OCI-LY7 (cell line): ENCODE results near the gene KRT6B. TPM values are rescaled to one million over a fixed set of nuclear protein-coding genes. Genes with fewer than 3 reads are reported as not detected.

ENCODE experiments used
- BruUV-seq: library from RNA; stranded (reverse); fragments of 400-500 nt; replicated peaks from 2 replicates; lab custom pipeline; 2021; lab: Mats Ljungman, UMichigan
- CTCF ChIA-PET: fragments of 300-600 bp; sonication (Branson Sonifier 250); formaldehyde crosslinking; loops from one replicate; lab custom pipeline; 2022; ENCODE audit warnings: antibody characterized with exemption; ENCODE audit not compliant: unreplicated experiment; lab: Charles Lee
- POLR2A ChIA-PET: fragments of 300-600 bp; sonication (Branson Sonifier 250); formaldehyde crosslinking; loops from one replicate; lab custom pipeline; 2022; ENCODE audit warnings: antibody characterized with exemption; lab: Charles Lee
- DNase-seq: peaks from one replicate; pipeline ENCODE4 v3.0.0-alpha.2; 2015; ENCODE audit warnings: low spot score
- H2AFZ ChIP-seq: fragments of 200-600 bp; sonication (generic), shearing (Covaris generic); 2 replicates; pipeline ENCODE4 v1.6.1; 2014; ENCODE audit warnings: mild to moderate bottlenecking, antibody characterized with exemption, low read length, moderate library complexity
- H3K27ac ChIP-seq: fragments of 200-600 bp; sonication (generic); 2 replicates; pipeline ENCODE4 v1.5.1; 2014; ENCODE audit warnings: mixed run types, low read depth, mild to moderate bottlenecking, moderate library complexity, low read length, inconsistent platforms; ENCODE audit not compliant: poor library complexity, severe bottlenecking
- H3K36me3 ChIP-seq: fragments of 200-600 bp; sonication (generic); 2 replicates; pipeline ENCODE4 v1.6.1; 2014; ENCODE audit warnings: mild to moderate bottlenecking, antibody characterized with exemption, low read length, moderate library complexity, mixed read lengths; ENCODE audit not compliant: insufficient read depth
- H3K4me1 ChIP-seq: fragments of 200-600 bp; sonication (generic); 2 replicates; pipeline ENCODE4 v1.5.1; 2014; ENCODE audit warnings: mild to moderate bottlenecking, low read length; ENCODE audit not compliant: insufficient read depth, poor library complexity, severe bottlenecking
- H3K4me2 ChIP-seq: fragments of 200-600 bp; sonication (generic); 2 replicates; pipeline ENCODE4 v1.6.1; 2014; ENCODE audit warnings: mild to moderate bottlenecking, low read length
- H3K4me3 ChIP-seq: fragments of 200-600 bp; sonication (generic); 2 replicates; pipeline ENCODE4 v1.5.1; 2014; ENCODE audit warnings: mild to moderate bottlenecking, low read depth, low read length; ENCODE audit not compliant: poor library complexity, severe bottlenecking
- H3K79me2 ChIP-seq: fragments of 200-600 bp; sonication (generic); 2 replicates; pipeline ENCODE4 v1.6.1; 2016; ENCODE audit warnings: low read depth, mild to moderate bottlenecking, low read length, moderate library complexity, mixed read lengths; ENCODE audit not compliant: insufficient read depth
- H3K9me2 ChIP-seq: fragments of 200-600 bp; sonication (generic); 2 replicates; pipeline ENCODE4 v1.6.1; 2016; ENCODE audit warnings: mild to moderate bottlenecking, low read length, mixed read lengths; ENCODE audit not compliant: insufficient read depth
- H3K9me3 ChIP-seq: fragments of 200-600 bp; sonication (generic); 2 replicates; pipeline ENCODE4 v1.6.1; 2014; ENCODE audit warnings: mild to moderate bottlenecking, mixed run types, low read length, mixed read lengths
- H4K20me1 ChIP-seq: fragments of 200-600 bp; sonication (generic); 2 replicates; pipeline ENCODE4 v1.6.1; 2014; ENCODE audit warnings: mild to moderate bottlenecking, antibody characterized with exemption, low read length, moderate library complexity, mixed read lengths; ENCODE audit not compliant: insufficient read depth
- CTCF ChIP-seq: fragments of 200-600 bp; sonication (generic); conservative IDR thresholded peaks from 2 replicates; pipeline ENCODE4 v1.5.1; 2014; ENCODE audit warnings: mild to moderate bottlenecking, antibody characterized with exemption, low read length, moderate library complexity, mixed read lengths
- EZH2phosphoT487 ChIP-seq: fragments of 200-600 bp; sonication (generic); IDR thresholded peaks from 2 replicates; pipeline ENCODE4 v1.6.1; 2018; ENCODE audit warnings: low read depth, borderline replicate concordance, mild to moderate bottlenecking, mixed run types, antibody characterized with exemption, low read length, moderate library complexity, mixed read lengths
- intact Hi-C: fragments of 100-400 bp; cut with micrococcal nuclease; formaldehyde crosslinking; loops from one replicate; pipeline ENCODE4 v1.10.0; 2022; ENCODE audit not compliant: unreplicated experiment
- total RNA-seq, 2 experiments: library from RNA; depleted of rRNA in 1 of 2; stranded (reverse); fragments of >200 nt in 1 of 2; shearing (Covaris generic) in 1 of 2; gene quantifications; 2 replicates each; pipeline ENCODE4 v1.2.3, GENCODE V29; 2014 to 2022

KRT6B gene
- total RNA-seq, 2 experiments from 2014 or later = not detected

- Histone ChIP-seq H3K4me3 (no peak overlapping the region), H3K79me2 (no peaks in the 10 kb centered on the region), H3K27ac (no peak overlapping the region), H4K20me1 (no peaks in the 10 kb centered on the region), H3K9me3 (no peaks in the 10 kb centered on the region), H2AFZ (no peak overlapping the region), H3K9me2 (no peaks in the 10 kb centered on the region), H3K4me2 (no peak overlapping the region), H3K36me3 (no peaks in the 10 kb centered on the region), H3K4me1 (no peaks in the 10 kb centered on the region)
- TF ChIP-seq CTCF (no peak), EZH2phosphoT487 (no peak)
- ChIA-PET POLR2A (no interaction called here), CTCF (no interaction called here)
- BruUV-seq = no TSS peak
- no peak for DNase-seq
- intact Hi-C loops = no loop called here
Observed at GRCh38 chr12:52396656-52397055, 55.3 kb downstream of the KRT6B start.

Other genes with a start within 250 kb of the KRT6B start
- not detected in 2 replicates for gene KRT7, start 218.9 kb downstream of the KRT6B start, total RNA-seq (2014; rRNA removed; shearing (Covaris generic))
- 1.9 TPM in 1 of 2 replicates, not detected in the other for gene KRT7, start 218.9 kb downstream of the KRT6B start, total RNA-seq (2022)
- gene KRT86, start 177.5 kb downstream of the KRT6B start, total RNA-seq (2014; rRNA removed; shearing (Covaris generic)) = not detected in 2 replicates
- gene KRT86, start 177.5 kb downstream of the KRT6B start, total RNA-seq (2022) = not detected in 2 replicates
- gene KRT81, start 160.6 kb downstream of the KRT6B start, total RNA-seq (2014; rRNA removed; shearing (Covaris generic)) = not detected in 2 replicates
- gene KRT81, start 160.6 kb downstream of the KRT6B start, total RNA-seq (2022) = not detected in 2 replicates
- not detected in 2 replicates for gene KRT83, start 130.7 kb downstream of the KRT6B start, total RNA-seq (2014; rRNA removed; shearing (Covaris generic))
- gene KRT83, start 130.7 kb downstream of the KRT6B start, total RNA-seq (2022) = not detected in 2 replicates
- not detected in 2 replicates for gene KRT85, start 84.7 kb downstream of the KRT6B start, total RNA-seq (2014; rRNA removed; shearing (Covaris generic))
- not detected in 2 replicates for gene KRT85, start 84.7 kb downstream of the KRT6B start, total RNA-seq (2022)
- not detected in 2 replicates for gene KRT84, start 66.5 kb downstream of the KRT6B start, total RNA-seq (2014; rRNA removed; shearing (Covaris generic))
- gene KRT84, start 66.5 kb downstream of the KRT6B start, total RNA-seq (2022) = not detected in 2 replicates
- gene KRT82, start 45.8 kb downstream of the KRT6B start, total RNA-seq (2014; rRNA removed; shearing (Covaris generic)) = not detected in 2 replicates
- gene KRT82, start 45.8 kb downstream of the KRT6B start, total RNA-seq (2022) = not detected in 2 replicates
- gene KRT75, start 17.8 kb downstream of the KRT6B start, total RNA-seq (2014; rRNA removed; shearing (Covaris generic)) = not detected in 2 replicates
- gene KRT75, start 17.8 kb downstream of the KRT6B start, total RNA-seq (2022) = not detected in 2 replicates
- not detected in 2 replicates for gene KRT6C, start 21.7 kb upstream of the KRT6B start, total RNA-seq (2014; rRNA removed; shearing (Covaris generic))
- not detected in 2 replicates for gene KRT6C, start 21.7 kb upstream of the KRT6B start, total RNA-seq (2022)
- gene KRT6A, start 41.1 kb upstream of the KRT6B start, total RNA-seq (2014; rRNA removed; shearing (Covaris generic)) = not detected in 2 replicates
- gene KRT6A, start 41.1 kb upstream of the KRT6B start, total RNA-seq (2022) = 0.74 and 1.2 TPM in 2 replicates
- gene KRT5, start 68.2 kb upstream of the KRT6B start, total RNA-seq (2014; rRNA removed; shearing (Covaris generic)) = not detected in 2 replicates
- 0.74 and 0.91 TPM in 2 replicates for gene KRT5, start 68.2 kb upstream of the KRT6B start, total RNA-seq (2022)
- gene KRT71, start 101.0 kb upstream of the KRT6B start, total RNA-seq (2014; rRNA removed; shearing (Covaris generic)) = not detected in 2 replicates
- not detected in 2 replicates for gene KRT71, start 101.0 kb upstream of the KRT6B start, total RNA-seq (2022)
- gene KRT74, start 121.7 kb upstream of the KRT6B start, total RNA-seq (2014; rRNA removed; shearing (Covaris generic)) = not detected in 2 replicates
- gene KRT74, start 121.7 kb upstream of the KRT6B start, total RNA-seq (2022) = not detected in 2 replicates
- gene KRT72, start 149.3 kb upstream of the KRT6B start, total RNA-seq (2014; rRNA removed; shearing (Covaris generic)) = not detected in 2 replicates
- not detected in 2 replicates for gene KRT72, start 149.3 kb upstream of the KRT6B start, total RNA-seq (2022)
- gene KRT73, start 166.4 kb upstream of the KRT6B start, total RNA-seq (2014; rRNA removed; shearing (Covaris generic)) = not detected in 2 replicates
- gene KRT73, start 166.4 kb upstream of the KRT6B start, total RNA-seq (2022) = not detected in 2 replicates
- not detected in 2 replicates for gene KRT2, start 200.1 kb upstream of the KRT6B start, total RNA-seq (2014; rRNA removed; shearing (Covaris generic))
- gene KRT2, start 200.1 kb upstream of the KRT6B start, total RNA-seq (2022) = not detected in 2 replicates
- not detected in 2 replicates for gene KRT1, start 228.3 kb upstream of the KRT6B start, total RNA-seq (2014; rRNA removed; shearing (Covaris generic))
- gene KRT1, start 228.3 kb upstream of the KRT6B start, total RNA-seq (2022) = not detected in 2 replicates